Measurements from ENCODE around the gene PPP1R12C. TPM values are rescaled to one million over a fixed set of nuclear protein-coding genes. Genes with fewer than 3 reads are reported as not detected.

Gene PPP1R12C
- total RNA-seq, 6 experiments from 2014 or later: 82.7 to 96.0 (median 91.9) TPM

- peaks cover 32% of the 10 kb centered on the region for H3K36me3 Mint-ChIP-seq (ENCODE audit: low read depth)
- no peak for TF ChIP-seq CTCF (IDR thresholded peaks at IDR 0.05)
- H3K27me3 Mint-ChIP-seq (ENCODE audit: insufficient read depth): no peaks in the 10 kb centered on the region; the same call in 1 of the 2 replicates
- DNase-seq: no peak
- H3K4me3 Mint-ChIP-seq: no peak overlapping the region
- no peak overlapping the region for H3K27ac Mint-ChIP-seq
- H3K4me1 Mint-ChIP-seq (ENCODE audit: low read depth): no peaks in the 10 kb centered on the region
- no peaks in the 10 kb centered on the region for H3K9me3 Mint-ChIP-seq
Measured at GRCh38 chr19:55103190-55103589, 14.2 kb downstream of the PPP1R12C start.

GRCh38 chr19:55101261-55101660 is 16.2 kb downstream of the PPP1R12C start:
- H3K4me1 Mint-ChIP-seq (ENCODE audit: low read depth): no peaks in the 10 kb centered on the region
- no peak overlapping the region for H3K4me3 Mint-ChIP-seq
- H3K27me3 Mint-ChIP-seq (ENCODE audit: insufficient read depth): no peaks in the 10 kb centered on the region; the same call in 1 of the 2 replicates
- no peak for TF ChIP-seq CTCF (IDR thresholded peaks at IDR 0.05)
- no peak for DNase-seq
- H3K9me3 Mint-ChIP-seq: no peaks in the 10 kb centered on the region
- H3K36me3 Mint-ChIP-seq (ENCODE audit: low read depth): peaks cover 27% of the 10 kb centered on the region
- H3K27ac Mint-ChIP-seq: no peak overlapping the region

GRCh38 chr19:55099557-55100506 is 17.6 kb downstream of the PPP1R12C start:
- no peak for DNase-seq
- H3K27ac Mint-ChIP-seq: no peak overlapping the region; the same call in 1 of the 2 replicates
- H3K4me1 Mint-ChIP-seq (ENCODE audit: low read depth): no peaks in the 10 kb centered on the region
- no peaks in the 10 kb centered on the region for H3K9me3 Mint-ChIP-seq
- H3K4me3 Mint-ChIP-seq: no peak overlapping the region
- no peaks in the 10 kb centered on the region for H3K27me3 Mint-ChIP-seq (ENCODE audit: insufficient read depth)
- H3K36me3 Mint-ChIP-seq (ENCODE audit: low read depth): peaks cover 17% of the 10 kb centered on the region
- peak; percentile 59 for TF ChIP-seq CTCF (IDR thresholded peaks at IDR 0.05)

- no peak overlapping the region for H3K27ac Mint-ChIP-seq
- H3K4me1 Mint-ChIP-seq (ENCODE audit: low read depth): no peaks in the 10 kb centered on the region
- no peak for DNase-seq
- no peaks in the 10 kb centered on the region for H3K9me3 Mint-ChIP-seq
- no peak overlapping the region for H3K4me3 Mint-ChIP-seq
- H3K27me3 Mint-ChIP-seq (ENCODE audit: insufficient read depth): no peaks in the 10 kb centered on the region
- TF ChIP-seq CTCF (IDR thresholded peaks at IDR 0.05): peak; percentile 53
- peaks cover 17% of the 10 kb centered on the region for H3K36me3 Mint-ChIP-seq (ENCODE audit: low read depth)
Measured at GRCh38 chr19:55098716-55099556, 18.5 kb downstream of the PPP1R12C start.

- no peaks in the 10 kb centered on the region for H3K4me1 Mint-ChIP-seq (ENCODE audit: low read depth)
- DNase-seq: no peak
- no peaks in the 10 kb centered on the region for H3K9me3 Mint-ChIP-seq
- no peaks in the 10 kb centered on the region for H3K27me3 Mint-ChIP-seq (ENCODE audit: insufficient read depth)
- no peak overlapping the region for H3K27ac Mint-ChIP-seq
- peaks cover 12% of the 10 kb centered on the region for H3K36me3 Mint-ChIP-seq (ENCODE audit: low read depth)
- no peak overlapping the region for H3K4me3 Mint-ChIP-seq
- no peak for TF ChIP-seq CTCF (IDR thresholded peaks at IDR 0.05)
Measured at GRCh38 chr19:55097864-55098715, 19.3 kb downstream of the PPP1R12C start.
